NCI-H2081 treated with DMSO at 0.1 percent for 48 hours (cell line): ENCODE results near the gene COX7B2.

Experiments used
- DNase-seq: peaks from one replicate; lab custom pipeline; 2025; lab: John Stamatoyannopoulos, UW

COX7B2 gene

DNA sequence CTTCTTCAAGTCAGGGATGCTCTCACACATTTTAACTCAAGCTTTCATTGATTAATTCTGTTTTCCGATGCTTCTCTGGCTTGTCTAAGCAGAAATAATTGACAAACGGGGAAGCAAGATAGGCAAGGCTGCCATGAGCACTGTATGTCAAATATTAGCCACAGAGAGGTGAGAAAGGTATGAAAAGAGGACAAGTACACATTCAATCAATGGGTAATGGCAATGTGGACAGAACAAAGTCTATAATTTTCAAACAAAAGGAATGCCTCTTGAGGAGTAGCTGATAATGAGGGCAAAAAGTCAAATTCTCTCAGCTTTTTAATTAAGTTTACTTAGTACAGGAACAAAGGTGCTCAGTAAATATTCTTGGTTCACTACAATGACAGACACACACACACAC lies 19.6 kb downstream of the COX7B2 start:
- no peak for DNase-seq

DNA sequence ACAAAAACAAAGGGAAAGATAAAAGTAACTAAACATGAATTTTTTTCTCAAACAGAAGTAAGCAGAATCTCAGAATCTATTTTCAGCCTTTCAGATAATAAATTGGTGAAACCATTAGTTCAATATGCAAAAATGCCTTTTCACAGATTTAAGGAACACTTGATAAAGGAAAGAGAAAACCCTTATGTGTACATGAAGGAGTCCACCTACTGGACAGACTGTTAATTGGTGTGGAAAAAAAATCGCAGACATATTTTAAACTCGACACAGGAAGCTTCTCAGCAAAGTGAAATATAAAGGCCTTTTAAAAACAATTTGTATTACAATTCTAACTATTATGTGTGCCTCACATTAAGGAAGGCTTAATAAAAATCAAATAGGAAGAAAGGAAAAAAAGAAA lies 22.3 kb downstream of the COX7B2 start:
- no peak for DNase-seq

DNA sequence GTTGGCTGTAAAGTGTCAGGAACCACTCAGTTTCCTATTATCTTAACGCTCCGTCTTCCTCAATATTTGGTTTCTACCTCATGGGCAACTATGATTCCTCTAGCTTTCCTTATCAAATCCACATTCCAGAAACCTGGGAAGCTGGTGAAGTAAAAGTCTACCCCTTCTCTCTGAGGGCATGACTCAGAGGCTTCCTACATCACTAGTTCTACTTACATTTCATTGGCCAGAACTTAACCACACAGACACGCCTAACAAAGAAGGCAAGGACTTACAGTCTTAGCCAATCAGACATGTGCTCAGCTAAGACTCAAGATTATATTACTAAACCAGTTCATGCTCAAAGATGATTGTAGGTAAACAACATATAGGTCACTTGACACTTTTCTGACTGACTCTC lies 30.4 kb downstream of the COX7B2 start:
- no peak for DNase-seq

DNA sequence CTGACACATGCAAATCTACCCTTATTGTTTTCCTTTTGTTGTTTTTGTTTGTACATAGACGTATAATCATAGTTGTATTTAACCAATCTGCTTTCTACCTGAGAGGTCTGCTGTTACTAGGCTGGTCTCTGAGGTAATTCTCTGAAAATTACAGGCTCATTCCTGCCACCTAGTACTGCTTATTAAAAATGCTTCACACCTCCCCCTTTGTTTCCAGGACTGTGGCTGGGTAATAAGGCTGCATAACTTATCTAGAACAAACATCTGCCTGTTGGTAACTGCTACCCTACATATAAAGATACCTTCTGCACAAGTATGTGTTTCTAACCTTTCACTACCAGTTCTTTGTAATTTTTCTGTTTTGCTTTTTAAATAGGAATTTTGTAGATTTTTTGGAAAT lies 34.2 kb downstream of the COX7B2 start:
- no peak for DNase-seq

DNA sequence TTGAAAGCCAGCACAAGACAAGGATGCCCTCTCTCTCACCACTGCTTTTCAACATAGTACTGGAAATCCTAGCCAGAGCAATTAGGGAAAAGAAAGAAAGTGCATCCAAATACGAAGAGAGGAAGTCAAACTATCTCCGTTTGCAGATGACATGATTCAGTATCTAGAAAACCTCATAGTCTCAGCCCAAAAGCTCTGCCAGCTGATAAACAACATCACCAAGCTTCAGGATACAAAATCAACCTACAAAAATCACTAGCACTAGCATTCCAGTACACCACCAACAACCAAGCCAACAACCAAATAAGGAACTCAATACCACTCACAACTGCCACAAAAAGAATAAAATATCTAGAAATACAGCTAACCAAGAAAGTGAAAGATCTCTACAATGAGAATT lies 38.6 kb downstream of the COX7B2 start:
- no peak for DNase-seq

DNA sequence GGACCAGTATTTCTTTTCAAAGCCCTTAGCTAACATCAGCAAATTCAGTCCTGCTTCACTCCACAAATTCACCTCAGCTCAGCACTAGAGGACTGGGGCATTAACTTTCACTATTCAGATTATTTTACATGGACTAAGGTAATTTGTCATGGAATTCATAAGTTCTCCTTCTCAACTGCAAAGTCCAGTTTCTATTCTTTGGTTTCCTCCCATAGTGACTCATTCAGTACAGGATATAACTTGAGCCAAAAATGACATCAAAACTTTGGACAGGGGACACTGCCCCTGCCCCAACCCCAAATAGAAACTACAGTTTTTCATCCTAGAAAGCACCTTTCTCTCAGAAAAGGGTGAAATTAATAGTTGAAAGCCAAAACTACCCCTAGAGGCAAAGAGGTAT lies 52.7 kb downstream of the COX7B2 start:
- DNase-seq = no peak

DNA sequence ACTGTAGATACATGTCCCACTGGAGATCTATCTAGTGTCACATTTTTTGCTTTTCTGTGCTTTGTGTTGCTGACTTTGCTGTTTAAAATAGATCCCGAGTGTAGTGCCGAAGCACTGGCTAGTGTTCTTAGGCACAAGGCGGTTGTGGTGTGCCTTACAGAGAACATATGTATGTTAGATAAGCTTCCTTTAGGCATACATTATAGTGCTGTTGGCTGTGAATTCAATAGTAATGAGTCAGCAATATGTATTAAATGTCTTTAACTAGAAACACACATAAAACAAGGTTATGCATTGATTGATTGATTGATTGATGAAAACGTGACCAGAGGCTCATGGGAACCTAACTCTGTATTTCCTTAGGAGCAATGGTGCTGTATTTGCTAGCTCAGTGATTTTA lies 56.2 kb downstream of the COX7B2 start:
- DNase-seq = no peak

DNA sequence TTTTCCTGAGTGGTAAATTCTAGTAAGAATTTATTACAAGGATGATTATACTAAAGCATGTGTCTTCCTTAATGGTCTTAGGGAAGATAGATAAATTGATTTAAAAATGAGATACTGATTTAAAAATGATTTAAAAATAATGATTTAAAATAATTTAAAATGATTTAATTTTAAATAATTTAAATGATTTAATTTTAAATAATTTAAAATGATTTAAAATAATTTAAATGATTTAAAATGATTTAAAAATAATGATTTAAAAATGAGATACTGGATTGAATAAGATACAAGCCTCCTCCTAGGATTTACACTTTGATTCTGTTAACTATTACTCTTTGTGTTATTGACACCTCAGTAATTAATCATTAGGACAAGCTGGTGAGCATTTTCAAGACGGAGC lies 59.0 kb downstream of the COX7B2 start:
- DNase-seq = no peak

DNA sequence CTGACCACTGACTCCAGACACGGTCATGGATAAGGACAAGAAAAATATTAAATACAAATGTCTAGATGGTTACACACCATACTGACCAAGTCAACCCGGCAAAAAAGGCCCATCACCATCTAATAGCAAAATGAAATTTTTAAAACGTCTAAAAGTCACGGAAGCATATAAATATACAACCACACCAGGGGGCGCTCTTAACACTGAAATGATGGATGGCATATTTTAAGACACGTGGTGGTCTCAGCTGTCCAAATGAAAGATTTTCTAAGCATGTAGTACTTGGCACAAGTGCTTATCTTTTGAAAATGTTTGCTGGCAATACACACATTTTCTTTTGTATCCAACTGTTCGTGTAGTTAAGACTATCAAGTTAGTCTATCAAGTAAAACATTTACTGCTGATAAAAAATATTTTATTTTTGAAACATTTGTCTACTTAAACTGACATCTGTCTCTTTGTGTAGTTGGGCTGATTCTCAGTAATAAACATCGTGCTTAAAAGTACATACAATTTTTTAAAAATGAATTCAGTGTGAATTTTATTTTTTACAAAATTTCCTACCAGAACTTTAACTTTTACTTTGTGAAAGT lies 64.6 kb downstream of the COX7B2 start:
- DNase-seq = peak; percentile 60

DNA sequence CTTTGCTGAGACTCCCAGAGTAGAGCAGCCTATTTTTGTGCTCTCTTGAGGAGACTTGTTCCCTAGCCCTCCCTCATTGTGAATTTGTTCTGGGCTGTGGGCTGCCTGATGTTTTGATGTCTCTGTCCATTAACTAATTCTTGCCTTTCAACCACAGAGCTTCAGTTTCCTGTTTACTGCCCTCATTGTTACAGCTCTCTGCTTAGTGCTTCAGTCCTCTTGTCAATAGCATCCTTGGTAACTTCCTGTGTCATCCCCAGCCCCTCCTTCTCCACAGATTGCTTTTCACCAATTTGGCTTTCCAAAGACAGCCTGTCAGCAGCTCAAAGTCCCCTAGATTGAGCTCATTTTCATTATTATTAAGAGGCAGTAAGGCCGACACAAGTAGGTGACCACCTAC lies 69.9 kb downstream of the COX7B2 start:
- DNase-seq = no peak

DNA sequence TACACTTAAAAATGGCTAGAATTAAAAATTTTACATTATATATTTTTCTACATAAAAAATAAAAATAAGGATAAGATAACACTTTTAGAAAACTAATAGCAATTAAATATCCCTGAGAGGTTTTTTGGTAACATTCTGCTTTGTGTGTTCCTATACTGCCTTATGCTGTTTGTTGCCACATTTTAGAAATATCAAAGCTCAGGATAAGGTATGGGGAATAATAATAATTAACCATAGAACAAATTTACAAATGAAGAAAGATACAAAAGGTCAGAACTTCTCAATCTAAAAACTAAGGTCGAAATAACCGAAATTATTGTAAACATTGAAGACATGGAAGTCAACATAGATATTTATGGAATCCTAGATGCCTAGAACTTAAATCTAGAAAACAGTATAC lies 71.4 kb downstream of the COX7B2 start:
- DNase-seq = no peak

DNA sequence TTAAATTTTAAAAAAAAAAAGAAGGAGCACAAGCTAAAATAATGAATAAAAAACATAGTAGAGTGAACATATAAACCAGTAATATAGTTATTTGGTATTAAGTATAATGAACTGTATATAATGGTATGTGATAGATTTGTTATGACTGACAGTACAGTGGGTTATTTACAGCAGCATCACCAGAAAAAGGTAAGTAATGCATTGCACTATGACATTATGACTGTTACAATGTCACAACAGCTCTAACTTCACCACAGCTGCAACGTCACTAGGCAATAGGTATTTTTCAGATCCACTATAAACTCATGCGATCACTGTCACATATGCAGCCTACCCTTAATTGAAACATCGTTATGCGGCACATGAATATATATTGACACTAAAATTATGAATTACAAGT lies 72.5 kb downstream of the COX7B2 start:
- no peak for DNase-seq

DNA sequence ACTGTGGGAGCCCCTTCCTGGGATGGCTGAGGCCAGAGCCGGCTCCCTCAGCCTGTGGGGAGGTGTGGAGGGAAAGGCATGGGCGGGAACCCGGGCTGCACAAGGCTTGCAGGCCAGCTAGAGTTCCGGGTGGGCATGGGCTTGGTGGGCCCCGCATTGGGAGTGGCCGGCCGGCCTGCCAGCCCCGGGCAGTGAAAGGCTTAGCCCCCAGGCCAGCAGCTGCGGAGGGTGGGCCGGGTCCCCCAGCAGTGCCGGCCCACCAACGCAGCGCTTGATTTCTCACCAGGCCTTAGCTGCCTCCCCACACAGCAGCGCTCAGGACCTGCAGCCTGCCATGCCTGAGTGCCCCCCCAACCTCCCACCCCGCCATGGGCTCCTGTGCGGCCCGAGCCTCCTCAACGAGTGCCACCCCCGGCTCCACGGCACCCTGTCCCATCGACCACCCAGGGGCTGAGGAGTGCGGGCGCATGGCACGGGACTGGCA lies 78.0 kb downstream of the COX7B2 start:
- no peak for DNase-seq

DNA sequence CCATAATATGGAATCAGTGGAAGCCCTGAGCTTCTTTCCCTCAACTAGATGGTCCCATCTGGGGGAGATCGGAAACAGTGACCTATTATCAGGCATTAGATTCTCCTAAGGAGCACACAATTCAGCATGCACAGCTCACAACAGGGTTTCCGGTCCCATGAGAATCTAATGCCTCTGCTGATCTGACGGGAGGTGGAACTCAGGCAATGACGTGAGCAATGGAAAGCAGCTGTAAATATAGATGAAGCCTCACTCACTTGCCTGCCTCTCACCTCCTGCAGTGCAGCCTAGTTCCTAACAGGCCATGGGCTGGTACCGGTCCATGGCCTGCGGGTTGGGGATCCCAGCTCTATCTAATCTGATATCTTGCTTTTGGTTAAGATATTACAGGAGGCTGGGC lies 88.9 kb downstream of the COX7B2 start:
- no peak for DNase-seq

DNA sequence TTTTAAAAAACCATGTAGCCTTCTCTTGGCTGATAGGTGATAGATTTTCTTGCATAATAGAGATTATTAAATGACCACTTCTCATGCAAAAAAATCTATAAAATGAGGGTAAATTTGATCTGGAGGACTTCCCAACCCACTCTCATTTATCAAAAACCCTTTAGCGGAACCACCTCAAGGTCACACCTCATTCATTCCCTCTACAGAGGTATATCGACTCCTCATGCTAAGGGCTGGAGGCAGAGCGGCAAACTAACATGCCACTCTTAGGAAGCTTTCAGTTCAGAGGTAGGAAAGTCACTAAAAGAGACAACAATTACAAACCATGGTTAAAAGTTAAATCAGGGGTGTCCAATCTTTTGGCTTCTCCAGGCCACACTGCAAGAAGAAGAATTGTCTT lies 90.0 kb downstream of the COX7B2 start:
- DNase-seq = no peak

DNA sequence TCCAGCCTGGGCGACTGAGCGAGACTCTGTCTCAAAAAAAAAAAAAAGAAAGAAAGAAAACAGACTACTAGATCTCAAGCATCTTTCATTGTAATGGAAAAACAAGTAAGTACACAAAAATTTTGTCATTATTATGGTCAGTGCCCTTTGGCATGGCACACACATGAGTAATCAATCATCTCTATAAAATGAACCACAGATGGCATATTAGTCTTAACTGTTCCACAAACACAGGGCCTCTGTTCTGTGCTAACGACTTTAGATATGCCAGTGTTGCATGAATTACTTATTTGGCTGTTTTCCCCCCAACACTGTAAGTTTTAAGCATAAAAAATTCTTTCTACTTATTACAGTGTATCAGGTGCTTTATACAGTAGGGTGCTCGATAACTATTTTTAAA lies 90.4 kb downstream of the COX7B2 start:
- no peak for DNase-seq

DNA sequence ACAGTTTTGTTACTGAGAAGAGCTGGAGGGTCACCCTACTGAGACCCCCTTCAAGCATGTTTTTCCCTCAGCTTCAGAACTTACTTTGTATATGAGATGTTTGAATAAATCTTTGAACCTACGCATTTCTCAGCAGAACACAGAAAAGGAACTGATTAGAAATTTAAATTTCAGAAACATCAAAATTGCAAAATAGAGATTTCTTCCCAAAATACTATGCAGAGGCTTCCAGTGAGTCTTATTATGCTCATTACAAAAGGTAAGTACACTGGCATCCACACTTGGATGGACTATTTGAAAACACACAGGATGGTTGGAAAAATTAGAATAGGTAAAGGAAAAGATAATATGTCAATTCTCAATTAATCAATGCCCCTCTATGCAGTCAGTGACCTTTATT lies 91.2 kb downstream of the COX7B2 start:
- DNase-seq = no peak

DNA sequence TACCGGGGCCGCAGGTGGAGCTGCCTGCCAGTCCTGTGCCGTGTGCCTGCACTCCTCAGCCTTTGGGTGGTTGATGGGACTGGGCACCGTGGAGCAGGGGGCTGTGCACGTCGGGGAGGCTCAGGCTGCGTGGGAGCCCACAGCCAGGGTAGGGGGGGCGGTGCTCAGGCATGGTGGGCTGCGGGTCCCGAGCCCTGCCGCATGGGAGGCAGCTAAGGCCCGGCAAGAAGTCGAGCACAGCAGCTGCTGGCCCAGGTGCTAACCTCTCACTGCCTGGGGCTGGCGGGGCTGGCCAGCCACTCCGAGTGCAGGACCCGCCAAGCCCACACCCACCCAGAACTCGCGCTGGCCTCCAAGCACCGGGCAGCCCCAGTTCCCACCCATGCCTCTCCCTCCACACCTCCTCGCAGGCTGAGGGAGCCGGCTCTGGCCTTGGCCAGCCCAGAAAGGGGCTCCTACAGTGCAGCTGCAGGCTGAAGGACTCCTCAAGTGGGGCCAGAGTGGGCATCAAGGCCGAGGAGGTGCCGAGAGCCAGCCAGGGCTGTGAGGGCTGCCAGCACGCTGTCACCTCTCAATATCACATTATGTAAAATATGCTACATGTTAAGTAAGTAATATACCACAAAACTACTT lies 104.1 kb downstream of the COX7B2 start:
- no peak for DNase-seq

DNA sequence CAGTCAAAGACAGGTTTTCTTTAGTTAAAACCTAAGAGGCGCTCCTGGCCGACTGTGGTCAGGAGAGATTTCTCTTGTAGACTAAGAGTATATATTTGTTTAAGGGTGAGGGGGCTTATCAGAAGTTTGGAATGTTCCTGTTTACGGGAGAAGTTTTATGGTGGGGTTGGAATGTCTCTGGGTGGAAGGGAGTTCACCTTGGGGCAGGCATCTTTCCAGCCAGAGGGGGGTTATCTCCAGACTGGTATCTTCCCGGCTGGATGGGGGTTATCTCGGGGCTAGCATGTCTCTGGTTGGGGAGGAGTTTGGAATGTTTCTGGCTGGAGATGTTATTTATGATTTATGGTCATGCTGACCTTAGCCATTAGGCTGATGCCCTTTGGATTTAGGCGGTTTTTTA lies 116.0 kb downstream of the COX7B2 start:
- no peak for DNase-seq

DNA sequence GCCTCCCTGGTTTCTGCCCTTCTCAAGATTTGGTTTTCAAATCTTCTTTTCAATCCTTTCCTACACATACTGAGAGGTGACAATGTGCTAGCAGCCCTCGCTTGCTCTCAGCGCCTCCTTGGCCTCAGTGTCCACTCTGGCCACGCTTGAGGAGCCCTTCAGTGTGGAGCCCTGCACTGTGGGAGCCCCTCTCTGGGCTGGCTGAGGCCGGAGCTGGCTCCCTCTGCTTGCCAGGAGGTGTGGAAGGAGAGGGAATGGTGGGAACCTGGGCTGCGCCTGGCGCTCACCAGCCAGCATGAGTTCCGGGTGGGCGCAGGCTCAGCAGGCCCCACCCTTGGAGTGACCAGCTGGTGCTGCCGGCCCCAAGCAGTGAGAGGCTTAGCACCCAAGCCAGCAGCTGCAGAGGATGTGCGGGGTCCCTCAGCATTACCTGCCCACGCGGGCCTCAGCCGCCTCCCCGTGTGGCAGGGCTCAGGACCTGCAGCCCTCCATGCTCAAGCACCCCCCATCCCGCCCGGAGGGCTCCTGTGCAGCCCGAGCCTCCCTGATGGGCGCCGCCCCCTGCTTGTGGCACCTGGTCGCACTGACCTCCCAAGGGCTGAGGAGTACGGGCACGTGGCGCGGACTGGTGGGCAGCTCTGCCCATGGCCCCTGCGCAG lies 127.5 kb downstream of the COX7B2 start:
- DNase-seq = no peak

DNA sequence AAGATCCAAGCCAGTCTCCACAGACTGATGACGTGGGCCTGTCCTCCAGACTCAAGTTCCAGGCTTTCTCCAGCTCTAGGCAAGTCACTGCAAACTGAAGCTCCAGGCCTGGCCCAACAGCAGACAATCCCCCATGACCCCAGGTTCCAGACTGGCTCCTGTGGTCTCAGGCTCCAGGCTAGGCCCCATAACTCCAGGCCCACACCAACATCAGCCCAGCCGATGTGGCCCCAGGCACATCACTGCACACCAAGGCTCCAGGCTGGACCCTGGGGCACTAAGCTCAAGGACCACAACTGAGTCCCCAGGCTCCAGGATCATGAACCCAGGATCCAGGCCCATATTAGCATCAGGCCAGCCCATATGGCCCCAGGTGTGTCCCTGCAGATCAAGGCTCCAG lies 143.6 kb downstream of the COX7B2 start:
- DNase-seq = no peak

DNA sequence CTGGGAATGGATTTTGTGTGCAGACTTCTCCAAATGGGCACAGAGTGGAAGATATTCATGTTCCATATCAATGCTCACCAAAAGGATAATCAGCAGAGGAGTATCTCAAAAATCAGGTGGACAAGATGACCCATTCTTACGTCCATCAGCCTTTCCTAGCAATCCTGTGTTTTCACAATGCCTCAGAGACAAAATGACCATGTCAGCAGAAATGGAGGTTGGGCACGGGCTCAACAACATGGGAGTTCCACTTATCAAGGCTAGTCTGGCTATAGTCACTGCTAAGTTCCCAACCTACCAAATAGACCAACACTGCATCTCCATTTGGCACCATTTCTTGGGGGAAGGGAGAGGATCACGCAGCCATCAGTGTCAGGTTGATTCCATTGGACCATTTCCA lies 179.0 kb downstream of the COX7B2 start:
- no peak for DNase-seq

DNA sequence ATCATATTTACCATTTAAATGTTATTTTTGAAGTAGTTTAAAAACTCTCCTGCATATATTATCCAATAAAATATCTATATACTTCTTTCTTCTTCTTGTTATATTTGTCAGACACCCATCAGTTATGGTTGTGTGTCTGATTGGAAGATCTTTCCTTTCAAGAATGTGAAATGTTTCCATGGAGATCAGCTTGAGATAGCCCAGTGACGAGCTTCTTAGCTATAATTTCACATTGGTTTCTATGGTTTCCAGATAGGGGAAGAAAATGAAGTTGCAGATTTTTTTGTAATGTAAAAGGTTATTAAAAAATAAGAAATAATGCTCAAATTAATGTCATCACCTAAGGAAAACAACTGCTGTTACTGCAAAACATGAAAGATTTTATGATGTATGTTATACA lies 189.0 kb downstream of the COX7B2 start:
- no peak for DNase-seq

DNA sequence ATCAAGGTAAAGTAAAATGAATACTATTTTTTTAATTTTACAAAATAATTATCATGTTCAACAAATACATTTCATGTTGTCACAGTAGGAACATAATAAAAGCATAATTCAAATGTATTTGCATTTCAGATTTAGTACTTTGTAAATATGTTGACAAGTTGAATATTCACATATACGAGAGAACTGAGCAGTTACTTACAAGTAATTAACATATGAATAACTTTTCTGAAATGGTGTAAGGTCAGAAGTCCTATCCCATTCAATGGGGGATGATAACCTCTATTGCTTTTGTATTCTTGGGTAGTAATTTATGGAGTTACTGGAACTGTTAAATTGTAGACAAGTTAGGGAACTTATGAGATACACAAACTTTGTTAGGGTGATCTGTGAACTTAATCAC lies 191.1 kb downstream of the COX7B2 start:
- no peak for DNase-seq
